K562 (cell line): ENCODE data around the gene NPFFR1. TPM values are rescaled to one million over a fixed set of nuclear protein-coding genes. Genes with fewer than 3 reads are reported as not detected.

Experiments used
- BRF1 ChIP-seq: IDR thresholded peaks from 3 replicates; pipeline ENCODE4 v1.6.1; 2011; ENCODE audit warnings: borderline replicate concordance, mild to moderate bottlenecking; ENCODE audit not compliant: insufficient read length; ENCODE audit errors: extremely low read depth
- CHD1 ChIP-seq: fragments of 200-600 bp; sonication (generic); IDR thresholded peaks from one replicate; pipeline ENCODE4 v1.6.1; 2012; ENCODE audit warnings: mild to moderate bottlenecking, moderate library complexity, low read length, inconsistent platforms
- E2F4 ChIP-seq: sonication (generic); formaldehyde crosslinking; IDR thresholded peaks from 2 replicates; pipeline ENCODE4 v1.8.0; 2022; ENCODE audit warnings: mild to moderate bottlenecking, low read depth, missing genetic modification reagents
- GTF2F1 ChIP-seq: IDR thresholded peaks from 2 replicates; pipeline ENCODE4 v1.6.1; 2011; ENCODE audit warnings: low read depth, low read length, improper control_type of control experiment
- JUN ChIP-seq, 2 experiments: sonication (generic) in 1 of 2; formaldehyde crosslinking in 1 of 2; IDR thresholded peaks; 2 replicates each; pipeline versions ENCODE4 v1.6.1 to v1.8.0; 2012 to 2022; ENCODE audit warnings: borderline replicate concordance in 2 of 2, mild to moderate bottlenecking in 2 of 2, improper control_type of control experiment in 1 of 2, low read depth in 1 of 2, low read length in 1 of 2, missing genetic modification reagents in 1 of 2
- KLF1 ChIP-seq: fragments of 450-650 bp; IDR thresholded peaks from 2 replicates; pipeline ENCODE4 v1.6.1; 2016; ENCODE audit warnings: missing genetic modification characterization, missing compliant biosample characterization
- RBM15 ChIP-seq: fragments of 200-400 bp; formaldehyde crosslinking; IDR thresholded peaks from 2 replicates; pipeline ENCODE4 v1.6.1; 2018; ENCODE audit warnings: mild to moderate bottlenecking, low read length, moderate library complexity; ENCODE audit not compliant: insufficient read depth
- TFAP4 ChIP-seq: sonication (generic); formaldehyde crosslinking; IDR thresholded peaks from 2 replicates; pipeline ENCODE4 v1.8.0; 2022; ENCODE audit warnings: missing genetic modification reagents, mild to moderate bottlenecking, moderate library complexity, borderline replicate concordance
- VEZF1 ChIP-seq: fragments of 200-800 bp; sonication (Bioruptor generic); IDR thresholded peaks from 2 replicates; pipeline ENCODE4 v1.6.1; 2017; ENCODE audit warnings: missing genetic modification characterization, missing compliant biosample characterization
- ZBTB7A ChIP-seq: IDR thresholded peaks from 2 replicates; pipeline ENCODE4 v1.6.1; 2011; ENCODE audit warnings: low read depth, mild to moderate bottlenecking, low read length, moderate library complexity, borderline replicate concordance; ENCODE audit not compliant: control insufficient read depth
- ZEB2 ChIP-seq: fragments of 450-650 bp; IDR thresholded peaks from 2 replicates; pipeline ENCODE4 v1.6.1; 2016
- ZNF507 ChIP-seq: conservative IDR thresholded peaks from 2 replicates; pipeline ENCODE4 v1.6.1; 2017; ENCODE audit warnings: missing genetic modification characterization, missing compliant biosample characterization
- polyA plus RNA-seq, 8 experiments: library from polyadenylated mRNA; depleted of rRNA in 4 of 8; stranded (reverse) in 5 of 8; unstranded in 3 of 8; fragments of >200 nt; fragmentation: Nextera tagmentation in 2 of 8; fragmentation: Illumina TruSeq in 1 of 8; extraction: Ambion mirVana in 2 of 8; extraction: Trizol in 1 of 8; gene quantifications; 2 replicates each; pipeline versions ENCODE4 v1.2.1 to v1.2.3, GENCODE V29; 2011 to 2014; ENCODE audit warnings: inconsistent platforms in 1 of 8, missing spikeins in 1 of 8
- total RNA-seq, 7 experiments: library from RNA; depleted of rRNA in 6 of 7; stranded (reverse); fragments of >200 nt in 6 of 7; fragmentation: Illumina TruSeq in 2 of 7; extraction: Trizol in 2 of 7; gene quantifications; 2 replicates each; pipeline versions ENCODE4 v1.2.1 to v1.2.3, GENCODE V29; 2011 to 2021; ENCODE audit warnings: low replicate concordance in 1 of 7
- TF ChIP-seq, protein P1 (sequence below): IDR thresholded peaks from 2 replicates; pipeline ENCODE4 v1.6.1; 2011; ENCODE audit warnings: borderline replicate concordance, low read depth, mild to moderate bottlenecking, moderate library complexity, low read length; ENCODE audit not compliant: insufficient read depth, poor library complexity, severe bottlenecking
- TF ChIP-seq, protein P2 (sequence below): IDR thresholded peaks from 2 replicates; pipeline ENCODE4 v1.6.1; 2011; ENCODE audit not compliant: insufficient read length; ENCODE audit errors: extremely low read depth
- TF ChIP-seq, protein P3 (sequence below): fragments of 250-450 bp; sonication (Bioruptor Pico); IDR thresholded peaks from 2 replicates; pipeline ENCODE4 v1.9.0; 2021; ENCODE audit warnings: mild to moderate bottlenecking, inconsistent platforms

Gene NPFFR1
- total and polyA plus RNA-seq, 9 of the 15 experiments (the other 6 are each of a cell fraction or from before 2014, with no cell fraction given) = under 0.01 TPM; not detected in 8

DNA sequence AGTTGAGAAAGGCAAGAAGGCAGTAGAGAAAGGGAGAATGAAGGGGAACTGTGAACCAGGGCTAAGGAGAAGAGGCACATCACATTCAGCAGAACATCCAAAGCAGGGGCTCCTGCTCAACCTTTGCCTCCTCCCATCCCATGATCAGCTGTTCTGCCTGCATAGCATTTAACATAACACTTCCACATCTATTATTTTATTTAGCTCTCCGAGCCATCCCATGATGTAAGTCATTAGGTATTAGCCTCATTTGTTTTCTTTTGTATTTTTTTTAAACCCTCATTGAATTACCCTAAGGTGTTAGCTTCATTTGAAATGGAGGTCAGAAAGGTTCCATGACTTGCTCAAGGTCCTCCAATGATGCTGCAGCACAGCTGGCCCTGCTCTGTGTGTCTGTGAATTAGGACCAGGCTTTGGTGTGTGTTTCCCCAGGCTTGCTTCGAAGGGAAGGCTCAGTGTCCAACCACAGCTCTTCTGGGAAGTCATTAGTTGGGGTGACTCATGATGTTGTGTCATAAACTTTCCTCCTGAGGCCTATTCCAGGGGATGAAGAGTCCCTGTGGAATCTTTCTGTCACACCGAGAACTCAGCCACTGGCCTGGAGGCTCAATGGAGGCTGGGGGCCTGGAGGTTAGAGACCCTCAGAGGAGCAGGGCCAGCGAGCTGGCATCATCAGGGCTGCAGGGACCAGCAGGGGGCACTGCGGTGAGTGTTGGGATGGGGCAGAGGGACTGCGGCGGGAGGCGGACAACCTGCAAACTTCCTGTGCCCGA lies 16.5 kb downstream of the NPFFR1 start (continued):
- TF ChIP-seq, protein P1, sequence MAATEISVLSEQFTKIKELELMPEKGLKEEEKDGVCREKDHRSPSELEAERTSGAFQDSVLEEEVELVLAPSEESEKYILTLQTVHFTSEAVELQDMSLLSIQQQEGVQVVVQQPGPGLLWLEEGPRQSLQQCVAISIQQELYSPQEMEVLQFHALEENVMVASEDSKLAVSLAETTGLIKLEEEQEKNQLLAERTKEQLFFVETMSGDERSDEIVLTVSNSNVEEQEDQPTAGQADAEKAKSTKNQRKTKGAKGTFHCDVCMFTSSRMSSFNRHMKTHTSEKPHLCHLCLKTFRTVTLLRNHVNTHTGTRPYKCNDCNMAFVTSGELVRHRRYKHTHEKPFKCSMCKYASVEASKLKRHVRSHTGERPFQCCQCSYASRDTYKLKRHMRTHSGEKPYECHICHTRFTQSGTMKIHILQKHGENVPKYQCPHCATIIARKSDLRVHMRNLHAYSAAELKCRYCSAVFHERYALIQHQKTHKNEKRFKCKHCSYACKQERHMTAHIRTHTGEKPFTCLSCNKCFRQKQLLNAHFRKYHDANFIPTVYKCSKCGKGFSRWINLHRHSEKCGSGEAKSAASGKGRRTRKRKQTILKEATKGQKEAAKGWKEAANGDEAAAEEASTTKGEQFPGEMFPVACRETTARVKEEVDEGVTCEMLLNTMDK = peak; percentile 11
- TF ChIP-seq E2F4 (CRISPR knock-in tag) = no peak
- no peak for TF ChIP-seq BRF1
- peak; percentile 43; the same call in 1 of the 2 replicates for TF ChIP-seq TFAP4
- peak; percentile 46; the same call in 1 of the 2 replicates for TF ChIP-seq ZBTB7A
- TF ChIP-seq JUN (IDR thresholded peaks at IDR 0.05; ENCODE audit: borderline replicate concordance, low read depth, low read length) = peak; percentile 68; the same call in 1 of the 2 replicates
- no peak for TF ChIP-seq JUN (CRISPR knock-in tag; IDR thresholded peaks at IDR 0.05; ENCODE audit: borderline replicate concordance)
- TF ChIP-seq ZEB2 = no peak
- no peak for TF ChIP-seq CHD1
- TF ChIP-seq, protein P2, sequence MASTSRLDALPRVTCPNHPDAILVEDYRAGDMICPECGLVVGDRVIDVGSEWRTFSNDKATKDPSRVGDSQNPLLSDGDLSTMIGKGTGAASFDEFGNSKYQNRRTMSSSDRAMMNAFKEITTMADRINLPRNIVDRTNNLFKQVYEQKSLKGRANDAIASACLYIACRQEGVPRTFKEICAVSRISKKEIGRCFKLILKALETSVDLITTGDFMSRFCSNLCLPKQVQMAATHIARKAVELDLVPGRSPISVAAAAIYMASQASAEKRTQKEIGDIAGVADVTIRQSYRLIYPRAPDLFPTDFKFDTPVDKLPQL = no peak
- TF ChIP-seq RBM15 = no peak
- no peak for TF ChIP-seq GTF2F1
- no peak for TF ChIP-seq ZNF507 (tag)
- no peak for TF ChIP-seq VEZF1 (CRISPR knock-in tag)
- no peak for TF ChIP-seq KLF1 (tag)
- TF ChIP-seq, protein P3, sequence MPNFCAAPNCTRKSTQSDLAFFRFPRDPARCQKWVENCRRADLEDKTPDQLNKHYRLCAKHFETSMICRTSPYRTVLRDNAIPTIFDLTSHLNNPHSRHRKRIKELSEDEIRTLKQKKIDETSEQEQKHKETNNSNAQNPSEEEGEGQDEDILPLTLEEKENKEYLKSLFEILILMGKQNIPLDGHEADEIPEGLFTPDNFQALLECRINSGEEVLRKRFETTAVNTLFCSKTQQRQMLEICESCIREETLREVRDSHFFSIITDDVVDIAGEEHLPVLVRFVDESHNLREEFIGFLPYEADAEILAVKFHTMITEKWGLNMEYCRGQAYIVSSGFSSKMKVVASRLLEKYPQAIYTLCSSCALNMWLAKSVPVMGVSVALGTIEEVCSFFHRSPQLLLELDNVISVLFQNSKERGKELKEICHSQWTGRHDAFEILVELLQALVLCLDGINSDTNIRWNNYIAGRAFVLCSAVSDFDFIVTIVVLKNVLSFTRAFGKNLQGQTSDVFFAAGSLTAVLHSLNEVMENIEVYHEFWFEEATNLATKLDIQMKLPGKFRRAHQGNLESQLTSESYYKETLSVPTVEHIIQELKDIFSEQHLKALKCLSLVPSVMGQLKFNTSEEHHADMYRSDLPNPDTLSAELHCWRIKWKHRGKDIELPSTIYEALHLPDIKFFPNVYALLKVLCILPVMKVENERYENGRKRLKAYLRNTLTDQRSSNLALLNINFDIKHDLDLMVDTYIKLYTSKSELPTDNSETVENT = no peak
